Right lobe of liver (tissue), 4 donors: Measurements from ENCODE around the gene PCSK6.

ENCODE experiments used
- CTCF ChIP-seq, 4 donors: fragments of 200-600 bp in 3 of 4; fragments of 450-650 bp in 1 of 4; IDR thresholded peaks; one replicate each; pipeline versions ENCODE4 v1.5.1 to v1.8.0; 2016 to 2022; ENCODE audit warnings: antibody characterized with exemption in 4 of 4, mild to moderate bottlenecking in 2 of 4
- POLR2A ChIP-seq: fragments of 450-650 bp; IDR thresholded peaks from one replicate; pipeline ENCODE4 v1.6.1; 2017; ENCODE audit warnings: antibody characterized with exemption, mild to moderate bottlenecking
- donor health status: DM: no; HTN: no; CAD: no.
- donor health status: DM: no; HTN: no; CAD: no.
- donor health status: DM: no; HTN: yes; CAD: no.

GRCh38 chr15:101322016-101322695, 167.4 kb downstream of the PCSK6 start:
- TF ChIP-seq POLR2A (no peak), CTCF (IDR thresholded peaks at IDR 0.05) (no peak)
